GM12865 (cell line): ENCODE results near the gene XXYLT1.

Experiments
- DNase-seq: peaks from one replicate; pipeline ENCODE4 v3.0.0; 2010; ENCODE audit warnings: low read depth
- H3K4me3 ChIP-seq: 2 replicates; pipeline ENCODE4 v1.5.1; 2011; ENCODE audit warnings: mild to moderate bottlenecking, low read depth, low read length, control low read depth
- CTCF ChIP-seq: IDR thresholded peaks from 2 replicates; pipeline ENCODE4 v1.5.1; 2011; ENCODE audit warnings: low read length, control low read depth, low read depth, inconsistent platforms; ENCODE audit not compliant: insufficient read depth; ENCODE audit errors: missing control alignments

The XXYLT1 gene

GRCh38 chr3:195083659-195084058, 187.3 kb downstream of the XXYLT1 start:
- no peak overlapping the region for H3K4me3 ChIP-seq
- no peak for TF ChIP-seq CTCF
- no peak for DNase-seq

GRCh38 chr3:195082811-195083210, 188.1 kb downstream of the XXYLT1 start:
- DNase-seq: no peak
- H3K4me3 ChIP-seq: no peak overlapping the region
- no peak for TF ChIP-seq CTCF

- no peak for TF ChIP-seq CTCF
- DNase-seq: no peak
- H3K4me3 ChIP-seq: no peak overlapping the region
Measured at GRCh38 chr3:195081242-195081963, 189.6 kb downstream of the XXYLT1 start.

GRCh38 chr3:195080571-195081151, 190.3 kb downstream of the XXYLT1 start:
- no peak overlapping the region for H3K4me3 ChIP-seq
- DNase-seq: no peak
- no peak for TF ChIP-seq CTCF

- TF ChIP-seq CTCF: no peak
- no peak for DNase-seq
- no peak overlapping the region for H3K4me3 ChIP-seq
Measured at GRCh38 chr3:195080125-195080524, 190.8 kb downstream of the XXYLT1 start.

- DNase-seq: no peak
- no peak overlapping the region for H3K4me3 ChIP-seq
Measured at GRCh38 chr3:195079636-195080035, 191.3 kb downstream of the XXYLT1 start.

More at GRCh38 chr3:195079636-195080035, 191.3 kb downstream of the XXYLT1 start:
- TF ChIP-seq CTCF: no peak
